Gastroesophageal sphincter (tissue), 3 donors: ENCODE results near the gene MEF2D.

ENCODE experiments used
- CTCF ChIP-seq, 4 experiments: fragments of 200-600 bp in 2 of 4; fragments of 450-650 bp in 2 of 4; sonication (generic) in 1 of 4; IDR thresholded peaks; one replicate each; pipeline ENCODE4 v1.5.1; 2017 to 2019; ENCODE audit warnings: antibody characterized with exemption in 4 of 4, mild to moderate bottlenecking in 2 of 4, moderate library complexity in 2 of 4
- EP300 ChIP-seq: sonication (generic); formaldehyde crosslinking; IDR thresholded peaks from one replicate; pipeline ENCODE4 v1.6.1; 2017; ENCODE audit warnings: antibody characterized with exemption, mild to moderate bottlenecking
- POLR2AphosphoS5 ChIP-seq: sonication (generic); formaldehyde crosslinking; IDR thresholded peaks from one replicate; pipeline ENCODE4 v1.6.1; 2017; ENCODE audit warnings: antibody characterized with exemption

GRCh38 chr1:156431769-156432668 is 68.6 kb downstream of the MEF2D start:
- TF ChIP-seq CTCF (IDR thresholded peaks at IDR 0.05) (no peak), POLR2AphosphoS5 (no peak), EP300 (no peak)
